Right forelimb (tissue), 1 donor: ENCODE data around the gene CCN5.
"Not testable (repeated sequence)": the region's sequence is repeated elsewhere in the genome, so short reads cannot be mapped to it uniquely, and the experiment has no call there.

Experiments used
- DNase-seq: peaks from one replicate; pipeline ENCODE4 v3.0.0-alpha.2; 2018

Gene CCN5, protein sequence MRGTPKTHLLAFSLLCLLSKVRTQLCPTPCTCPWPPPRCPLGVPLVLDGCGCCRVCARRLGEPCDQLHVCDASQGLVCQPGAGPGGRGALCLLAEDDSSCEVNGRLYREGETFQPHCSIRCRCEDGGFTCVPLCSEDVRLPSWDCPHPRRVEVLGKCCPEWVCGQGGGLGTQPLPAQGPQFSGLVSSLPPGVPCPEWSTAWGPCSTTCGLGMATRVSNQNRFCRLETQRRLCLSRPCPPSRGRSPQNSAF

DNA sequence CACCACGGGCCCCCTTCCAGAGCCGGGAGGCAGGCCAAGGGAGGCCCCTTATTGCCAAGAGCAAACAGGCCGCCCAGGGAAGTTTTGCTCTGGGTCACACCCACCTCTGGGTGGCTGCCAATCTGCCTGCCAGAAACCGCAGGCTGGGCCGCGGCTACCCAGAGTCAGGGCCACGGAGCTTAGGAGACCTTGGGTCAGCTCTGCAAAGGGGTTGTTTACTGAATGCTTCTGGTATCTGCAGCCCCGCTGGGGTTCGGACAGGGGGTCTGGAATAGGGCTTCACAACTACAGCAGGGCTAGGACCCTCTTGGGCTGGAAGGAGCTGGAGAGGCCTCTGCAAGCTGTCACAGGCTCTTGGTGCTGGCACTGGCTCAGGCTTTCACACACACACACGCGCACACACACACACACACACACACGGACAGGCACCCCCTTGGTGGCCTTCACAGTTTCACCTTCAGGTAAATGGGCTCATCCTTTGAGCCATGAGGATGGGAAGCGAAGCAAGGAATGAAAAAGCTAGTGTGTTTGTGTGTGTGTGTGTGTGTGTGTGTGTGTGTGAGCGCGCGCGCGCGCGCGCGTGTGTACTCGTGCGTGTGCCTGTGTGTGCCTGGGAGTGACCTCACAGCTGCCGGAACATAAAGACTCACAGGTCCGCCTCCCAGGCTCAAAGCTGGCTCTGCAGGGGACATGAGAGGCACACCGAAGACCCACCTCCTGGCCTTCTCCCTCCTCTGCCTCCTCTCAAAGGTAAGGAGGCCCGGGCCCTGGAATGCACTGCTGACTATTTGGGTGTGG is at the start of gene CCN5:
CCN5 (plus strand) TSS at position 669 of the 798 bp plus-strand sequence; CDS start at position 691, 22 bp downstream.
- DNase-seq = peak; percentile 88

DNA sequence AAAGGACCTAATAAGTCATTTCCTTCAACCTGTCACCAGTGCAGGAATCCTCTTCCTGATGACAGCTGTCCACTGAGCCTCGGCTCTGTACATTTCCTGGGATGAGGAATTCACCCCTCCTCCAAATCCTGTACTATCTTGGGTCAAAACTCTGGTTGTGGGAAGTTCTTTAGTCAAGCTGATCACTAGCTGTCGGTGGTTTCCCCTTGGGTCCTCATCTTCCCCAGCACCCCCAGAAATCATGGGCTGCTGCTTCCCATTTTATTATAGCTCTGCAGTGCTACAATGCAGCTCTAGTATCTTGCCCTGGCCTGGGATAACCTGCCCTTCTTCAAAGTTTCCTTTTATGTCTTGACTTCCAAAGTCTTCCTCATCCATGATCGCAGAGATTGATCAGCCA is 49.1 kb upstream of the CCN5 start:
- no peak for DNase-seq

DNA sequence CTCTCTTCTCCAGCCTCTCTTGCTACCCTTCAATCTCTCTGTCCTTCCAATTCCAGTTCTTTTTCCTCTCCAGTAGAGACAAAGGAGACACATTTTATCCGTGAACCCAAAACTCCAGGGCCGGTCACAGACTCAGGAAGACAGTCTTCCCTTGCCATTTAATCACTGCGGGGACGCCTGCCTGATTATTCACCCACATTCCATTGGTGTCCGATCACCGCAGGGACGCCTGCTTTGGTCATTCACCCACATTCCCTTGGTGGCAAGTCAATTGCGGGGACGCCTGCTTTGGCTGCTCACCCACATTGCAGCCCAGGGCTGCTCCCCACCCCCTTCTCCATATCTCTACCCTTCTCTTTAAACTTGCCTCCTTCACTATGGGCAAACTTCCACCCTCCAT is 44.3 kb upstream of the CCN5 start:
- DNase-seq = not testable (repeated sequence)

DNA sequence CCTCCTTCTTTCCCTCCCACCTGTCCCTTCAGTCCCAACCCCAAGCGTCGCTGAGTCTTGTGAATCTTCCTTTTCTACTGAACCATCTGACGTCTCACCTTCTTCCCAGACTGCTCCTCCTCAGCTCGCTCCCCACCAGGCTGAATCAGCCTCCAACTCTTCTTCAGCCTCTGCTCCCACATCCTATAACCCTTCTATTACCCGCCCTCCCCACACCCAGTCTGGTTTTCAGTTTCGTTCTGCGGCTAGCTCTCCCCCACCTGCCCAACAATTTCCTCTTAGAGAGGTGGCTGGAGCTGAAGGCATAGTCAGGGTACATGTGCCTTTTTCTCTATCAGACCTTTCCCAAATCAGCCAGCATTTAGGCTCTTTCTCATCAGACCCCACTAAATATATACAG is 43.6 kb upstream of the CCN5 start:
- DNase-seq = not testable (repeated sequence)

DNA sequence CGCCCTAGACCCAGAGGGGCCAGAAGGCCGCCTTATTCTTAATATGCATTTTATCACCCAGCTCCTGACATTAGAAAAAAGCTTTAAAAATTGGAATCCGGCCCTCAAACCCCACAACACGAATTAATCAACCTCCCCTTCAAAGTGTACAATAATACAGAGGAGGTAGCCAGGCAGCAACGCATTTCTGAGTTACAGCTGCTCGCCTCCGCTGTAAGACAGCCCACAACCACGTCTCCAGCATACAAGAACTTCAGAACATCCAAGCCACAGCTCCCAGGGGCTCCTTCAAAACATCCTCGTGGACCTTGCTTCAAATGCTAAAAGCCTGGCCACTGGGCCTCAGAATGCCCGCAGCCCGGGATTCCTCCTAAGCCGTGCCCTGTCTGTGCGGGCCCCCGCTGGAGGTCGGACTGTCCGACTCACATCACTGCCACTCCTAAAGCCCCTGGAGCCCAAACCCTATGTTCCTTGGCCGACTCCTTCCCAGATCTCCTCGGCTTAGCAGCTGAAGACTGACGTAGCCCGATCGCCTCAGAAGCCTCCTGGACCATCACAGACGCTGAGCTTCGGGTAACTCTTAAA is 42.8 kb upstream of the CCN5 start:
- not testable (repeated sequence) for DNase-seq

DNA sequence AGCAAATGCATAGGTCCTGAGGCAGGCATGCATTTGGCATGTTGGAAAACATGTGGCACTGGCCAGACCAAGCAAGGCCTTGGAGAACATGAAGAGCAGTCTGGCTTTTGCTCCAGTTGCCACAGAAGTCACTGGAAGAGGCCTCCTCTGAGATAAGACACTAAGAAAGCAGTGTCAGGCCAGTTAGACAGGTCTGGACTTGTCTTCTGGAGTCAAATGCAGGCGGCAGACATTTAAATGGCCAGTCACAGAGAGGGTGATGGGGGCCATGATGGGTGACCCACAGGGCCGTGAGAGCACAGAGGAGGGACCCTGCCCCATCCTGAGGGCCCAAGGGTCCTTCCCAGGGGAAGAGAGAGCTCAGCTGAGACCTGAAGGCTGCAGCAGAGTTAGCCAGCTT is 36.9 kb upstream of the CCN5 start:
- DNase-seq = no peak

DNA sequence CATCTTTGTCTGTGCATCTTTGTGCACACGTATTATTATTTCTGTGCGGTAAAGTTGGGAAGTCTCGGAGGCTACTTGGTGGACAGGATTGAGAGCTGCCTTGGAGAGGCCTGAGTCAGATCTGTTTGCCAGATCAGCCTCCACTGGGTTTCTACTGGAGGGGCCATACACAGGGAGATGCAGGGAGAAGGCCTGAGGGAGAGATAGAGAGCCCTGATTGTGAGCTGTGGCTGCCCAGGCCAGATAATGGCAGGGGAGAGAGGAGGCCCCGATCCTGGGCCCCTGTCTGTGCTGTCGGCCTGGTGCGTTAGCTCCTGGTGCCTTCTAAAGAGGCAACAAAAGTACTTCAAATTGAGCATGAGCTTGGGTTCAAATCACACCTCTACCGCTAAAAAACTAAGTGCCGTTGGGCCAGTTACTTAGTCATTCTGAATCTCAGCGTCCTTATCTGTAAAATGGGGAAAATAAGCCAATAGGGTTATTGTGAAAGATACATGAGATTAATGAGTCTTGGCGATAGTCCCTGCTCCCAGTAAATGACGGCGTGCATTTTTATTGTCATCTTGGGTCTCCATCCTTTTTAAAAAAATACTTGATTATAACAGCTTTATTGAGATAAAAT is 36.1 kb upstream of the CCN5 start:
- no peak for DNase-seq

DNA sequence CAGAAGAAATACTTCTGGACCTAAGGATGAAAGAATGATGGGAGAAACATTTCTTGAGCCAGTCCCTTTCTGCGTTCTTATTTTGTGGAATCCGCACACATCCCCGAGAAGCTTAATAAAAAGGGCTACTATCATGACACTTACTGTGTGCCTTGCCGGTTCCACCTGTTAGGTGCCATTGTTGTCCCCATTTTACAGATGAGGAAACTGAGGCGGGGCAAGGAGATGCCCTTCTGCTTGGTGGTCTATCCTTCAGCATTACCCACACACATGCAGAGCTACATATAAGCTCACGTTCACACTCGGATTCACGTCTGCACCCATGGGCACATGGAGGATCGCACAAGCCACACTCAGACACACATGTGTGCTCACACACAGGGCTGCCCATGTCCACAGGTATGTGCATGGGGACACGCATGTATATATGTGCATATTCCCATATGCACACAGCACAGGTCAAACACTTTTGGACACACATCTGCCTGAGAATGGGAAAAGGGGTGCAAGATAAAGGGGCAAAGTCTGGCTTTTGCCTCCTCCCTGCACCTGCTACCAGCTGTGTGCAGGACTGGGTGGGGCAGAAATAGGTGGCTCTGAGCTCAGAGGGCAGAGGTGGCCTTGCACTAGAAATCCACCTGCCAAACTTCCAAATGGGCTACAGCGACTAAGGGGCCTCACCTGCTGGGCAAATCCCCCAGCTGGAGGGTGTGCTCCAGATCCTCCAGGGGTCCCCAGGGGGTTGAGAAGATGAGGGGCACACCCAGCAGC is 33.2 kb upstream of the CCN5 start:
- DNase-seq = no peak

DNA sequence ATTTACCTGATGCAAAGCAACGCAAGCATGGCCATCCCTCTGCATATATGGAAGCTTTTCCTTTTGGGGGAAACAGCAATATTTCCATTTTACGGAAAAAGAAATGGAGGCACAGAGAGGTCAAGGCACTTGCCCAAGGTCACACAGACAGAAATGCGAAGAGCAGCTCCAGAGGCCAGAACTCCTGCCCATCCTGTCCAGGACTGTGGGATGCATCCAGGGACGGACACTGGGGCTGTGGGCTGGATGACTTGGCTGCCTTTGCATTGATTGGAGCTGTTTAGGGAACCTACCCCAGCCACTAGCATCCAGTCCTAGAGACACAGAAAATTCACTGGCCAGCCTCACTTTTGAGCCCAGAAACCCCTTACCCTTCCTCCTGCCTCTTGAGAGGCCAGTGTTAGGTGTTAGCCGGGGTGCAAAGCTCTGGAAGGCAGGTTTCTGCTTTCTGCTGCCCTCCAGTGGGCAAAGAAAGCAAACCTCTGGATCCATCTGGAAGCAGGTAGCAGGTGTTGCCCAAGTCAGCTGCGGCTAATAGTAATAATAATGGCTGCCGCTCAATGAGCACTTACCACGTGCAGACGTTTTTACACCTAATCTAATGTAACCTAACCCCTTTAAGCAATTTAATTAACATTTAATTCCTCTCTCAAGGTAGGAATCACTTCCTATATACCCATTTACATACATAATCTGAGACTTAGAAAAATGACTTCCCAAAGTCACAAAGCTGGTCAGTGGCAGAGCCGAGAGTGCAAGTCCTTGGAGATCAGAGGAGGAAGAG is 31.7 kb upstream of the CCN5 start:
- no peak for DNase-seq

DNA sequence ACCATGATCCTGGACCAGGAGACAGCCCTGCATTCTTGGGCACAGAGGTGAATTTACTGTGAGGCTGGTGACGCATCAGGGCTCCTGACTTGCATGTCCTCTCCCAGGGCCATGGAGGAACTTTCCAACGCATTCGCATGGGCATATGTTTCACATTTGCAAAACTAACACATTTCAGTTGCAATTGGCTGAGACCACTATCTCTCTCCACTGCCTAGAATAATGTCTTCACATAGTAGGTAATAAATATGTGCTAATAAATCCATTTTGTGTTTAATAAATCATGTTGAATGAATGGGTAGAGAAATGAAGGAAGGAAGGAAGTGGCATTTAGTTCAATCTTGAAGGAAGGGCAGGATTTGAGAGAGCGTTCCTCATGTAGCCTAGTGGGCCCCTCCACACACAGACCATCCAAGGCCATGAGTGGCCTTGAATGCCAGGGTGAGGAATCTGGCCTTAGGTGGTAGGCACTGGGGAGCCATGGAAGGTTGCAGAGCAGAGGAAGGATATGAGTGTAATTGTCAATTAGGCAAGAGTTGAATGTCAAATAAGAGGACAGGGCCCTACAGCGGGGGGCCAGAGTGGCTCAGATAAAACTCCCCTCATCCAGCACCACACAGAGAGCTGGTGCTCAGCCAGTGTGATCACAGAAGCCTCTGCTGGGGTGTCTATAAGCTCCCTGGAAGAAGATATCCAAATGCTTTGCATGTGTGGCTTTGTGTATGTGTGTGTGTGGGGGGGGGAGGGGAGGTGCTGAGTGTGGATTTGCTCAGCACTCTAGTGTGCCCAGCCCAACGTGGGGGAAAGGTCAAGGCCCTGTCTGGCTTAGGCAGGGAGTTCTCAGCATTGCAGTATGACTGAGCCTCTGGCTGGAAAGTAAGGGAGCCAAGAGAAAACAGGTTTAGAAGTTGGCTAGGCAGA is 30.9 kb upstream of the CCN5 start:
- no peak for DNase-seq

DNA sequence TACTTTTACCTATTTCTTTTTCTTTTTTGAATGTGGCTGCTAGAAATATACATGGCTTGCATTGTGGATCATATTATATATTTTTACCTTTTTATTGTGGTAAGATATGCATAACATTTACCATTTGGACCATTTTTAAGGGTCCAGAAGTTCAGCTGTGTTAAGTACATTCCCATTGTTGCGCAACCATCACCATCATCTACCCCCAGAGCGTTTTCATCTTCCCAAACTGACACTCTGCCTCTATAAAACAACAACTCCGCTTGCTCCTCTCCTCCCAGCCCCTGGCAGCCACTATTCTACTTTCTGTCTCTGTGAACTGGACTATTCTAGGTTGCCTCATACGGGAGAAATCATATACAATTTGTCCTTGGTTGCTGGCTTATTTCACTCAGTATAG is 28.2 kb upstream of the CCN5 start:
- no peak for DNase-seq

DNA sequence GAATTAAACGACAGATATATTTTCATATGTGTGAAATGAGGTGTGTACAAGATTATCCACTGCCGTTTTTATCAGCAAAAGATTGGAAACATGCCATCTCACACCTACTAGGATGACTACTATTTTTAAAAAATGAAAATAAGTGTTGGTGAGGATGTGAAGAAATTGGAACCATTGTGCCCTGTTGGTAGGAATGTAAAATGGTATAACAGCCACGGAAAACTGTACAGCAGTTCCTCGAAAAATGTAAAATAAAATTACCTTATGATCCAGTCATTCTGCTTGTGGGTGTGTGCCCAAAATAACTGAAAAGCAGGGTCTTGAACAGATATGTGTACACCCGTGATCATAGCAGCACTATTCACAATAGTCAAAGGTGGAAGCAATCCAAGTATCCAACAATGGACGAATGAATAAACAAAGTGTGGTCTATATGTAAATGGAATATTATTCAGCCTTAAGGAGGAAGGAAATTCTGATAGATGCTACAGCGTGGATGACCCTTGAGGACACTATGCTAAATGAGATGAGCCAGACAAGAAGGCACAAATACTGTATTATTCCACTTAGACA is 27.0 kb upstream of the CCN5 start:
- no peak for DNase-seq

DNA sequence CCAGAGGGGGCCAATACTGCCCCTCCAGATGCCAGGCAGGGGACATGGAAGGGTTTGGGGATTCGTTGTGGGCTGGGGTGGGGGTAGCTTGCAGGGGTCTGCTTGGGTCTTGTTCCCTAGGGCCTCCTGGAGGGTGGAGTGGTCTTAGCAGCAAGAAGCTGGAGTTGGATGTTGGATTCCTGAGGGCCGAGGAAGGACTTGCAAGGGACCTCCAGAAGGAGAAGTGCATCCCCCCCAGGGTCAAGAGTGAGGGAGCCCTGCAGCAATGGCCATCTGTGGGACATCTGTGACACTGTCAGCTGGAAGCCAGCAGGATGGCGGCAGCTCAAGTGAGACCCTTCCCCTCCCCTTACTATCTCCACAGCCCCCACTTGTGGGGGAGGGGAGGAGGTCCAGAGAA is 25.4 kb upstream of the CCN5 start:
- DNase-seq = no peak

DNA sequence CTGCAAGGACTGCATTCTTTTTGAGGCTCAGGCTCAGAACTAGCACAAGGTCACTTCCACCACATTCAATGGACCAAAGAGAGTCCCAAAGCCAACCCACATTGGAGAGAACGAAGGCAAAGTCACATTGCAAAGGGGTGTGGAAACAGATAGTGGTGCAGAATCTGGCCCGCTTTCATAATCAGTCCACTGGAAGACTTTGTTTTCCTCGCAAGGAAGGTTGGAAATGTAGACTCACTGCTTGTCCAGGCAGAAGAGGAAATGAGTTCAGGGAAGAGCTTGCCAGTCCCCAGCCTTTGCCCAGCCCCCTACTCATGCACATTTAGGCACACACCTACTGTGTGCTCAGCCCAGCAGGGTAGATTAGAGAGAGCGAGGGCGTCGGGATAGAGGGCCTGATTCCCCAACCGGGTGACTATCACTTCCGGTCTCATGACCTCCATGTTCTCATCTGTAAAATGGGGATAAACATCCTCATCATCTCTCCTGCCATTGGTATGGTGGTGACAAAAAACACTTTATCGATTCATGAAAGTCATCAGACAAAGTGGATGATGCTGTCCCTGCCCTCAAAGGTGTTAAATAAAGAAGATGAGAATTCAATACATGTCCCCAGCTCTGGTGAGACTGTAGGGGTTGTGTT is 24.3 kb upstream of the CCN5 start:
- no peak for DNase-seq

DNA sequence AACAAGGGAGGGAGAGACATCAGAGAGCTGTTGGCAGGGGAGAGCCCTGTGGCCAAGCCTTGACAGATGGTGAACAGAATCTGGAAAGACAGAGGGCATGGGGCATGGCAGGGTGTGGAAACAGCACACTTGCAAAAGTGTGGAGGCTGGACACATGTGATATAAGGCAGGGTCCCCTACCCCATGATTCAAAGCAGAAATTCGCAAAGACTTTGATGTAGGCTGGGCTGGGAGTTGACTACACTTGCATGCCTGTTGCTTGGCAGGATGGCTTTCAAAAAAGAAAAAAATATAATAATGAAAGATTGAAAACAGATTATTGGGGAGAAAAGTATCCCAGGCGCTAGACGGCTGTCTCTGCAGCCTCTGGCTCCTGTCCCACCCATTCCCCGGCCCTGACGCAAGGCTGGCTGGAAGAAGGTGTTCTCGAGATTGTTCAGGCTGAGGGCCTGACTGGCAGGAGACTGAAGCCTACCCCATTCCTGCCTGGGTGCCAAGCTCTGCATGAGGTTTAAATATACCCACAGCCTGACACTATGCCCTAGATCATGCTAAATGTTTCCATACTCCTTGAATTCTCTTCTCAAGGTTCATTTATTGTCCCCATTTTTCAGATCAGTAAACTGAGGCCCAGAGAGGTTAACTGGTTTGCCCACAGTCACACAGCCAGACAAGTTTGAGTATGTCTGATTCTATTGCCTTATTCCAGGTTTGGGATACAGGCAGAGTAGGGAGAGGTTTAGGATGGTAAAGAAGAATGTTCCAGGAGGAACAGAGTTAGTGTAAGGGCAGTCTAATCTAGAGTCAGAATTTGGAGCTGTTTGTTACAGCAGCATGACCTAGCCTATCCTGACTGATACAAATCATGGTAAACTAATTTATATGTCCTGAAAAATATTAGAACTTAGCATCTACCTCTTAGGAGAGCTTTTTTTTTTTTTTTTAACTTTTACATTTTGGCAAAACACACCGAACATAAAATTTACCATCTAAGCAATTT is 23.4 kb upstream of the CCN5 start:
- DNase-seq = no peak

DNA sequence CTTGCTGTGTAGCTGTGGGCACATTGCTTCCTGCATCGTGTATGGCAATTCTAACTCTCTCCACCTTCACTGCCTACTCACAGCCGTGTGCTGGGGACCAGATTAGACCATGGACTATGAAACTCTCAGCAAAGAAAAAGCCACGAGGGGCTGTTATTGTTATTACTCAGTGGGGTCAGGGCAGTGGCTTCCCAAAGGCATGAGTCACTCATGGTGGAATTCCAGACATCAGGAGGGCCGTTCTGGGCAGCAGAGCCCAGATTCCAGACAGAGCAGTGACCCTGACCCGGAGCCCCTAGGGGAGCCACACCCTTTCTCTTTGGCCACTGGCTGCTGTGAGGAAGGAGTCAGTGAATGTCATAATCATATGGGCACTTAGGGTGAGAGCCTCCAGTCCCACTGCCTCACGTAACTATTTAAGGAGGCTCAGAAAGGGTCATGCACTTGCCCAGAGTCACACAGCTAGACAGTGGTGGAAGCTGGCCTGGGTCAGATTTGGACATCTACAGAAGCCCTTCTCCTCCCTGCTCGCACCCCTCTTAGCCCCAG is 22.2 kb upstream of the CCN5 start:
- DNase-seq = no peak

DNA sequence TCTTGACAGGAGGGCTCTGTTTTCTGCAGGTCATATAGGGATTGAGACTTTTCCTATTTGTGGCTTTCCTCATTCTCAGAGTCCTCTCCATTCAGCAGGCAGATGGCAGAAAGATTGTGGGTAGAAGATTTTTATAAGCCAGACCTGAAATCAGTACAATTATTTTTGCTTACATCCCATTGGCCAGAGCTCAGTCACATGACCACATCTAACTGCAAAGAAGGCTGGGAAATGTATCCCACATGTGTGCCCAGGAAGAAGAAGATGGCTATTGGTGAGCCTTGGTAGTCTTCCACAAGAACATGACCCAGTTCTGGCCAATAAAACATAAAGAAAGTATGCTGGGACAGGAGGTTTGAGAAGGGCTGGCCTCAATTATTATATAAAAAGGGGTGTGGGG is 21.5 kb upstream of the CCN5 start:
- no peak for DNase-seq

DNA sequence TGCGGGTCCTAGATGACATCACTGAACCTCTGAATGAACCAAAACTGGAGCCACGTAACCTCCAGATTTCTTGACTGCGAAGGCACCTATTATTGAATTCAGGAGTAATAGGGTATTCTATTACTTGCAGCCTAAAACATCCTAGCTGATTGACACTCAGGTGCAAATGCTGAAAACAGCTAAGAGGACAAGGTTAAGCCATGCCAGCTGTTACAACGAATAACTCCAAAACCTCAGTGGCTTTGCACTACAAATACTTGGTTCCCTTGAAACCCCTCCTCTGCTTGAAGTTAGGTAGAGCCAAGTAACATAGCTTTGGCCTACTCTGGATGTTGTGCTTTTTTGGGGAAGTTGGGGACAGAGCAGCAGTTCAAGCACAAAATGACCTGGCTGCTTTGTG is 21.0 kb upstream of the CCN5 start:
- DNase-seq = no peak
